NCI-H1092 (cell line): ENCODE data around the gene EPB41L3.
"Not testable (repeated sequence)": the region's sequence is repeated elsewhere in the genome, so short reads cannot be mapped to it uniquely, and the experiment has no call there.

Experiments
- DNase-seq: peaks from one replicate; lab custom pipeline; 2025; lab: John Stamatoyannopoulos, UW

The EPB41L3 gene

GRCh38 chr18:5530629-5531178 lies 13.1 kb downstream of the EPB41L3 start:
- DNase-seq: no peak

- no peak for DNase-seq
These were observed 14.3 kb downstream of the EPB41L3 start for GRCh38 chr18:5529471-5529870.

- DNase-seq: no peak
These were observed 16.2 kb downstream of the EPB41L3 start for GRCh38 chr18:5527603-5528002.

GRCh38 chr18:5524660-5525059 lies 19.1 kb downstream of the EPB41L3 start:
- DNase-seq: no peak

- DNase-seq: no peak
These were observed 22.8 kb downstream of the EPB41L3 start for GRCh38 chr18:5521000-5521399.

- no peak for DNase-seq
These were observed 23.3 kb downstream of the EPB41L3 start for GRCh38 chr18:5520464-5520863.

- no peak for DNase-seq
These were observed 24.1 kb downstream of the EPB41L3 start for GRCh38 chr18:5519448-5520298.

GRCh38 chr18:5518899-5519371 lies 24.9 kb downstream of the EPB41L3 start:
- no peak for DNase-seq

- no peak for DNase-seq
These were observed 25.5 kb downstream of the EPB41L3 start for GRCh38 chr18:5518179-5518770.

GRCh38 chr18:5516841-5517240 lies 27.0 kb downstream of the EPB41L3 start:
- DNase-seq: no peak

GRCh38 chr18:5515011-5515784 lies 28.6 kb downstream of the EPB41L3 start:
- peak; percentile 55 for DNase-seq

GRCh38 chr18:5513947-5514346 lies 29.9 kb downstream of the EPB41L3 start:
- DNase-seq: no peak

- DNase-seq: no peak
These were observed 31.6 kb downstream of the EPB41L3 start for GRCh38 chr18:5512176-5512575.

GRCh38 chr18:5511541-5511940 lies 32.3 kb downstream of the EPB41L3 start:
- DNase-seq: not testable (repeated sequence)

- DNase-seq: no peak
These were observed 33.5 kb downstream of the EPB41L3 start for GRCh38 chr18:5510135-5510846.

GRCh38 chr18:5508821-5509220 lies 35.0 kb downstream of the EPB41L3 start:
- DNase-seq: no peak

- DNase-seq: no peak
These were observed 36.0 kb downstream of the EPB41L3 start for GRCh38 chr18:5507756-5508155.

- no peak for DNase-seq
These were observed 37.6 kb downstream of the EPB41L3 start for GRCh38 chr18:5506174-5506573.

GRCh38 chr18:5503740-5504139 lies 40.1 kb downstream of the EPB41L3 start:
- DNase-seq: no peak

- DNase-seq: no peak
These were observed 43.4 kb downstream of the EPB41L3 start for GRCh38 chr18:5500158-5500939.

- no peak for DNase-seq
These were observed 45.3 kb downstream of the EPB41L3 start for GRCh38 chr18:5498452-5498851.
